Uterus (tissue), 4 donors: ENCODE results near the gene VEZT. TPM values are rescaled to one million over a fixed set of nuclear protein-coding genes. Genes with fewer than 3 reads are reported as not detected.

ENCODE experiments used
- DNase-seq, 2 donors: peaks; one replicate each; pipeline ENCODE4 v3.0.0-alpha.2; 2019 to 2020
- H3K27ac ChIP-seq, 2 donors: fragments of 200-600 bp; sonication (generic); 1 replicate in 1 of 2; 2 replicates in 1 of 2; pipeline ENCODE4 v1.5.1; 2016 to 2018
- H3K27me3 ChIP-seq, 2 donors: fragments of 200-600 bp; sonication (generic); one replicate each; pipeline ENCODE4 v1.5.1; 2018 to 2019; ENCODE audit warnings: control low read depth in 1 of 2
- H3K36me3 ChIP-seq, 2 donors: fragments of 200-600 bp; sonication (generic); one replicate each; pipeline ENCODE4 v1.5.1; 2019; ENCODE audit warnings: control low read depth in 1 of 2
- H3K4me1 ChIP-seq, 2 donors: fragments of 200-600 bp; sonication (generic); one replicate each; pipeline ENCODE4 v1.5.1; 2018 to 2019; ENCODE audit warnings: control low read depth in 1 of 2
- H3K4me3 ChIP-seq, 2 donors: fragments of 200-600 bp; sonication (generic); 1 replicate in 1 of 2; 2 replicates in 1 of 2; pipeline ENCODE4 v1.5.1; 2018 to 2019; ENCODE audit warnings: mild to moderate bottlenecking in 1 of 2
- H3K9me3 ChIP-seq, 2 donors: fragments of 200-600 bp; sonication (generic); one replicate each; pipeline ENCODE4 v1.5.1; 2019; ENCODE audit warnings: control low read depth in 1 of 2
- CTCF ChIP-seq, 4 experiments: fragments of 200-600 bp in 2 of 4; fragments of 450-650 bp in 2 of 4; sonication (generic) in 2 of 4; IDR thresholded peaks; one replicate each; pipeline ENCODE4 v1.5.1; 2016 to 2019; ENCODE audit warnings: antibody characterized with exemption in 4 of 4, mild to moderate bottlenecking in 2 of 4, moderate library complexity in 1 of 4
- POLR2A ChIP-seq, 2 donors: fragments of 450-650 bp; IDR thresholded peaks; one replicate each; pipeline ENCODE4 v1.6.1; 2016; ENCODE audit warnings: antibody characterized with exemption in 2 of 2, mild to moderate bottlenecking in 1 of 2, moderate library complexity in 1 of 2
- intact Hi-C: fragments of 100-400 bp; cut with DNase I; formaldehyde crosslinking; loops from one replicate; pipeline ENCODE4 v1.15.1; 2023; ENCODE audit warnings: low total_unique reads
- total RNA-seq, 4 donors: library from RNA; depleted of rRNA in 3 of 4; stranded (reverse); fragments of >200 nt in 3 of 4; gene quantifications; one replicate each; pipeline versions ENCODE4 v1.1.0 to v1.2.4, GENCODE V29; 2014 to 2023
- donor health status: DM: yes; HTN: yes; CAD: no.

VEZT gene
- total RNA-seq, 4 donors from 2014 or later = 38.9 to 172 (median 70.7) TPM

- TF ChIP-seq CTCF (IDR thresholded peaks at IDR 0.05) (no peak), POLR2A (IDR thresholded peaks at IDR 0.05) (no peak)
- no peaks in the 10 kb centered on the region for H3K36me3 ChIP-seq
- intact Hi-C loops = no loop called here
- H3K9me3 ChIP-seq = no peaks in the 10 kb centered on the region
- H3K27ac ChIP-seq = peak overlapping the region in 1 of 2 donors; percentile 20
- H3K27me3 ChIP-seq = no peaks in the 10 kb centered on the region
- no peak overlapping the region for H3K4me3 ChIP-seq
- DNase-seq = no peak
- no peaks in the 10 kb centered on the region for H3K4me1 ChIP-seq
These were observed 40.3 kb upstream of the VEZT start for GRCh38 chr12:95177201-95177768.

GRCh38 chr12:95178136-95178535 lies 39.5 kb upstream of the VEZT start:
- intact Hi-C loops = no loop called here
- no peaks in the 10 kb centered on the region for H3K27me3 ChIP-seq
- H3K9me3 ChIP-seq = no peaks in the 10 kb centered on the region
- no peak overlapping the region for H3K27ac ChIP-seq
- no peaks in the 10 kb centered on the region for H3K4me1 ChIP-seq
- H3K36me3 ChIP-seq = no peaks in the 10 kb centered on the region
- TF ChIP-seq CTCF (IDR thresholded peaks at IDR 0.05) = no peak
- no peak for TF ChIP-seq POLR2A (IDR thresholded peaks at IDR 0.05)
- H3K4me3 ChIP-seq = no peak overlapping the region
- DNase-seq = no peak

GRCh38 chr12:95179011-95179410 lies 38.6 kb upstream of the VEZT start:
- Histone ChIP-seq H3K4me3 (no peak overlapping the region), H3K4me1 (no peaks in the 10 kb centered on the region), H3K27ac (no peak overlapping the region), H3K27me3 (no peaks in the 10 kb centered on the region), H3K9me3 (no peaks in the 10 kb centered on the region), H3K36me3 (no peaks in the 10 kb centered on the region)
- DNase-seq = no peak
- no peak for TF ChIP-seq POLR2A (IDR thresholded peaks at IDR 0.05)
- intact Hi-C loops = no loop called here

GRCh38 chr12:95181103-95181502 lies 36.5 kb upstream of the VEZT start:
- H3K27me3 ChIP-seq = no peaks in the 10 kb centered on the region
- no peaks in the 10 kb centered on the region for H3K4me1 ChIP-seq
- intact Hi-C loops = no loop called here
- H3K9me3 ChIP-seq = no peaks in the 10 kb centered on the region
- no peak for DNase-seq
- H3K36me3 ChIP-seq = no peaks in the 10 kb centered on the region
- no peak for TF ChIP-seq POLR2A (IDR thresholded peaks at IDR 0.05)
- no peak for TF ChIP-seq CTCF (IDR thresholded peaks at IDR 0.05)
- no peak overlapping the region for H3K27ac ChIP-seq
- no peak overlapping the region for H3K4me3 ChIP-seq

GRCh38 chr12:95182868-95183415 lies 34.7 kb upstream of the VEZT start:
- no peak overlapping the region for H3K4me3 ChIP-seq
- TF ChIP-seq CTCF (IDR thresholded peaks at IDR 0.05) (no peak), POLR2A (IDR thresholded peaks at IDR 0.05) (no peak)
- intact Hi-C loops = no loop called here
- H3K9me3 ChIP-seq = no peaks in the 10 kb centered on the region
- H3K27me3 ChIP-seq = no peaks in the 10 kb centered on the region
- no peaks in the 10 kb centered on the region for H3K36me3 ChIP-seq
- DNase-seq = no peak
- H3K4me1 ChIP-seq = no peaks in the 10 kb centered on the region
- H3K27ac ChIP-seq = no peak overlapping the region
